ENCODE data around the gene PLCH2. TPM values are rescaled to one million over a fixed set of nuclear protein-coding genes. Genes with fewer than 3 reads are reported as not detected.

The PLCH2 gene
- total and polyA plus RNA-seq, 9 of the 15 experiments (the other 6 are each of a cell fraction or from before 2014, with no cell fraction given): 0.16 TPM; not detected in 8

DNA sequence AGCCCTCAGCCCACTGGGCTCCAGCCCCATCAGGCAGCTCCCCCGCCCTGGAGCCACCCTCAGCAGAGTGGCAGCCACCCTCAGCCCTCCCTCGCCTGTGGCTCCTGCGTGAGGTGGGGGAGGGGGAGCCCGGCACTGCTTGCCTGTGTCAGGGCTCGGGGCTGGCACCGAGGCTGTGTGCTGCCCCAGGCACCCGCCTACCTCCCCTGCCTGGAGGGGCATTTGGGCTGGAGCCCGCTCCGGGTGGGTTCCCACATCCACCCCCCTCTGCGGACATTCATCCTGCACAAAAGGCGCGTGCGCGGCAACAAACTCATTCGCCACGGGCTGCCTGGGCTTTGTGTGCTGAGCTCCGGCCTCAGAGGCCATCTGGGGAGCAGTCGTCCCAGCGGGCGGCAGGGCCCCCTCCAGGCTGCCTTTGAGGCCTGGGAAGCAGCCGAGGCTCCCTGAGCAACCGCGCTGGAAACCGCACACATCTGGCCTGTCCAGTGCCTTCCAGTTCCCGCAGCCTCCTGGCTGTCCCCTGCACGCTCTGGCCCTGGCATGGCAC, 67.5 kb downstream of the PLCH2 start (continued):
- TF ChIP-seq HMGN3 (IDR thresholded peaks at IDR 0.05; ENCODE audit: borderline replicate concordance, extremely low read depth, insufficient read length, low read depth, low read length) (peak; percentile 7), REST (IDR thresholded peaks at IDR 0.05; ENCODE audit: borderline replicate concordance) (peak; percentile 67), REST (CRISPR knock-in tag; IDR thresholded peaks at IDR 0.05; ENCODE audit: low read depth) (no peak), SMARCA4 (IDR thresholded peaks at IDR 0.05) (no peak), YY1 (IDR thresholded peaks at IDR 0.05; ENCODE audit: borderline replicate concordance in 1 of 3, control insufficient read depth in 1 of 3, extremely low read depth in 1 of 3, insufficient read depth in 3 of 3, insufficient read length in 1 of 3, insufficient replicate concordance in 2 of 3, low read depth in 1 of 3, low read length in 2 of 3) (peak in 1 of 3 experiments; percentile 5), ZNF79 (CRISPR knock-in tag; IDR thresholded peaks at IDR 0.05; ENCODE audit: low read depth) (no peak), ZBTB1 (CRISPR knock-in tag; IDR thresholded peaks at IDR 0.05; ENCODE audit: borderline replicate concordance, low read depth) (peak; percentile 90), DPF2 (IDR thresholded peaks at IDR 0.05) (no peak), ZNF23 (CRISPR knock-in tag; IDR thresholded peaks at IDR 0.05) (no peak), CBX3 (IDR thresholded peaks at IDR 0.05; ENCODE audit: borderline replicate concordance in 1 of 2, low read length in 2 of 2) (0 out of 3 replicates have a peak, but pooled peaks of 1 of the 2 experiments have one; percentile 13), ATF7 (IDR thresholded peaks at IDR 0.05) (no peak), ZBTB8A (IDR thresholded peaks at IDR 0.05; ENCODE audit: partially characterized antibody) (no peak), RUNX1 (IDR thresholded peaks at IDR 0.05; ENCODE audit: low read depth) (no peak), THRAP3 (IDR thresholded peaks at IDR 0.05; ENCODE audit: borderline replicate concordance) (no peak), SAP30 (IDR thresholded peaks at IDR 0.05; ENCODE audit: borderline replicate concordance, insufficient read depth, low read depth, low read length, poor library complexity, severe bottlenecking) (peak; percentile 47), CGGBP1 (CRISPR knock-in tag; IDR thresholded peaks at IDR 0.05) (no peak)
- TF ChIP-seq, protein P1, sequence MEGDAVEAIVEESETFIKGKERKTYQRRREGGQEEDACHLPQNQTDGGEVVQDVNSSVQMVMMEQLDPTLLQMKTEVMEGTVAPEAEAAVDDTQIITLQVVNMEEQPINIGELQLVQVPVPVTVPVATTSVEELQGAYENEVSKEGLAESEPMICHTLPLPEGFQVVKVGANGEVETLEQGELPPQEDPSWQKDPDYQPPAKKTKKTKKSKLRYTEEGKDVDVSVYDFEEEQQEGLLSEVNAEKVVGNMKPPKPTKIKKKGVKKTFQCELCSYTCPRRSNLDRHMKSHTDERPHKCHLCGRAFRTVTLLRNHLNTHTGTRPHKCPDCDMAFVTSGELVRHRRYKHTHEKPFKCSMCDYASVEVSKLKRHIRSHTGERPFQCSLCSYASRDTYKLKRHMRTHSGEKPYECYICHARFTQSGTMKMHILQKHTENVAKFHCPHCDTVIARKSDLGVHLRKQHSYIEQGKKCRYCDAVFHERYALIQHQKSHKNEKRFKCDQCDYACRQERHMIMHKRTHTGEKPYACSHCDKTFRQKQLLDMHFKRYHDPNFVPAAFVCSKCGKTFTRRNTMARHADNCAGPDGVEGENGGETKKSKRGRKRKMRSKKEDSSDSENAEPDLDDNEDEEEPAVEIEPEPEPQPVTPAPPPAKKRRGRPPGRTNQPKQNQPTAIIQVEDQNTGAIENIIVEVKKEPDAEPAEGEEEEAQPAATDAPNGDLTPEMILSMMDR (IDR thresholded peaks at IDR 0.05 in 2 of 3, conservative IDR thresholded peaks at IDR 0.05 in 1 of 3; ENCODE audit: insufficient read depth in 2 of 3, low read depth in 1 of 3, low read length in 3 of 3): peak in 2 of 3 experiments; percentile 8 to 16; a peak in 1 of 6 replicates
